ENCODE measurements around the gene MAPKBP1. TPM values are rescaled to one million over a fixed set of nuclear protein-coding genes. Genes with fewer than 3 reads are reported as not detected.

Gene MAPKBP1
- total RNA-seq, 4 donors from 2014 or later: 4.2 to 8.4 (median 5.4) TPM

DNA sequence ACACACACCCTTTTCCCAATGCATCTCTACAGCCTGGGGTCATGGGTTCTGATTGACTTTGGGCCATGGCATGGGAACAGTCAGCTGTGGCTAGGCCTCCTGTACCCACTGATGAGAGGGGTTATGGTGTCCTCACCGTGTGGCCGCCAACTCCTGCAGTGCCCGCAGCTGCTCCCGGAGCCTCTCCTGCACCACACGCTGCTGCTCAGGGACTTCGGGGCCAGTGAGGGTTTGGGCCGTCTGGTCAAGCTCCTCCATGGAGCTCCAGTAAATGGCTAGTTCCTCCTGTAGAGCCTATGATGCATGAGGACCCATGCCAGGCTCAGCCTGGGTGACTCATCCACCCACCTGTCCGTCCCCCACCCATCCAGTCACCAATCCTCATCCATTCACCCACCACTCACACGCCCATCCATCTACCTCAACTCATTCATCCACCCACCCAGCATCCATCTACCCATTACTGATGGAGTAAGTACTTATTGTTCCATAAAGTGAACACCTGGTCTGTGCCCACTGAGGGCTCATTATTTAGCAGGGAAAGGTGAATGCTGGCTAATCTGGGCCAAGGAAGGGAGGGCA lies 98.0 kb downstream of the MAPKBP1 start:
- no peak overlapping the region for H3K4me3 ChIP-seq
- intact Hi-C loops (cut with DNase I; ENCODE audit: low total_unique reads) (no loop called here), in situ Hi-C loops (cut with MboI; ENCODE audit: low sequenced_read_pairs in 4 of 4) (no loop called here)
- H3K27me3 ChIP-seq: no peaks in the 10 kb centered on the region
- TF ChIP-seq POLR2A (IDR thresholded peaks at IDR 0.05): no peak
- TF ChIP-seq, protein P1, sequence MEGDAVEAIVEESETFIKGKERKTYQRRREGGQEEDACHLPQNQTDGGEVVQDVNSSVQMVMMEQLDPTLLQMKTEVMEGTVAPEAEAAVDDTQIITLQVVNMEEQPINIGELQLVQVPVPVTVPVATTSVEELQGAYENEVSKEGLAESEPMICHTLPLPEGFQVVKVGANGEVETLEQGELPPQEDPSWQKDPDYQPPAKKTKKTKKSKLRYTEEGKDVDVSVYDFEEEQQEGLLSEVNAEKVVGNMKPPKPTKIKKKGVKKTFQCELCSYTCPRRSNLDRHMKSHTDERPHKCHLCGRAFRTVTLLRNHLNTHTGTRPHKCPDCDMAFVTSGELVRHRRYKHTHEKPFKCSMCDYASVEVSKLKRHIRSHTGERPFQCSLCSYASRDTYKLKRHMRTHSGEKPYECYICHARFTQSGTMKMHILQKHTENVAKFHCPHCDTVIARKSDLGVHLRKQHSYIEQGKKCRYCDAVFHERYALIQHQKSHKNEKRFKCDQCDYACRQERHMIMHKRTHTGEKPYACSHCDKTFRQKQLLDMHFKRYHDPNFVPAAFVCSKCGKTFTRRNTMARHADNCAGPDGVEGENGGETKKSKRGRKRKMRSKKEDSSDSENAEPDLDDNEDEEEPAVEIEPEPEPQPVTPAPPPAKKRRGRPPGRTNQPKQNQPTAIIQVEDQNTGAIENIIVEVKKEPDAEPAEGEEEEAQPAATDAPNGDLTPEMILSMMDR (IDR thresholded peaks at IDR 0.05 in 4 of 5, conservative IDR thresholded peaks at IDR 0.05 in 1 of 5): no peak
- no peak overlapping the region for H3K27ac ChIP-seq
- no peak for DNase-seq
- ATAC-seq: no peak
- no peaks in the 10 kb centered on the region for H3K9me3 ChIP-seq
- no peaks in the 10 kb centered on the region for H3K36me3 ChIP-seq
- H3K4me1 ChIP-seq: no peaks in the 10 kb centered on the region

DNA sequence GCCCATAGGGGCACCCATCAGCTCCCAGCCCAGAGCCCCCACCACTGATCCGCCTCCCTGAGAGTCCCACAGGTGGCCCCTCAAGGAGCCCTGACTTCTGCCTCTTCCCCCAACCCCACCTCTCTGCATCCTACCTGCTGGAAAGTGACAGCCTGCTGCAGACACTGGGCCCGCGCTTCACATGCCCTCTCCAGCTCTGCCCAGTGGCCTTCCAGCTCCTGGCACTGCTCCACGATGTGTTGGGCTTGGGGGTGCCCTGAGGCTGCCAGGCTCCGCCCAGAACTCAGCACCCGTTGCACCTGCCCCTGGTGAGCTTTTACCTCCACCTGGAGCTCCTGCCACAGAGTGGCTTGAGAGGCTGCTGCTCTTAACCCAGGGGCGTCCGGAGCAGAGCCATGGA lies 99.4 kb downstream of the MAPKBP1 start:
- Histone ChIP-seq H3K36me3 (no peaks in the 10 kb centered on the region), H3K4me3 (no peak overlapping the region), H3K27me3 (no peaks in the 10 kb centered on the region), H3K4me1 (peaks cover 0 to 3% of the 10 kb centered on the region in 2 donors), H3K9me3 (no peaks in the 10 kb centered on the region), H3K27ac (no peak overlapping the region)
- TF ChIP-seq, protein P1 (IDR thresholded peaks at IDR 0.05 in 4 of 5, conservative IDR thresholded peaks at IDR 0.05 in 1 of 5): no peak
- no peak for TF ChIP-seq POLR2A (IDR thresholded peaks at IDR 0.05)
- in situ Hi-C loops (cut with MboI; ENCODE audit: low sequenced_read_pairs in 4 of 4) (no loop called here), intact Hi-C loops (cut with DNase I; ENCODE audit: low total_unique reads) (no loop called here)
- no peak for DNase-seq
- ATAC-seq: no peak

DNA sequence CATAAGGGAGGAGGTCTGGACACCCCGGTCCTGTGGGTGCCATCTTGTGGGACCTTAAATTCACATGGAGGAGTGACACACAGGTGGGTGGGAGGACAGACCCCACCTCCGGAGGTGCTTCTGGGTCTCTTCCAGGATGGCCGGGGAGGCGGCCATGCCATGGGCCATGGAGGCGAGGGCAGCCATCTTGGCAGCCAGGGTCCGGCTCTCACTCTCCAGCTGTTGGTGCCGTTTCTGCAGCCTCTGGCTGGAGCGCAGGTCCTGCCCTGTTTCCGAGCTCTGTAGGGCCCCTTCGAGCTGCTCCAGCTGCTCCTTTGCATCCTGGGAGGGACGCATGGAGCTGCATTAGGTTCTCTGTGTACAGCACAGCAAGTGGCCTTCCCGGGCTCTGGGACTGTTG lies 100.5 kb downstream of the MAPKBP1 start:
- in situ Hi-C loops (cut with MboI; ENCODE audit: low sequenced_read_pairs in 4 of 4): no loop called here

DNA sequence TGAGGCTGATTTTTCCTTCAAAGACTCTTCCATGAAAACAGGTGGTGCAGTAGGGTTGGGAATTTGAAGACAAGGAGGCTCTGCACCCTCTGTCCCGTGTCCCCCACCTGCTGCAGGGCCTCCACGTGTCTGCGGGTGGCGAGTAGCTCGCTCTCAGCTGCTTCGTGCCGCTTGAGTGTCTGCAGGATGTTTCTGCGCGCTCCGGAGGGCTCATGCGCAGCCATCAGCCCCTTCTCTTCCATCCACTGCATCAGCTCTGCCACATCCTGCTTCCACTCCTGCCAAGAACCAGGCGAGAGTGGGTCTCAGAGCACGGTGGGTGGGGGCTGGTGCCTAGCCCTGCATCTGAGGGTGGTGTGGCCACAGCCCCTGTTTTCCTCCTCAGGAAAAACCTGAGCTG lies 101.7 kb downstream of the MAPKBP1 start:
- Histone ChIP-seq H3K27me3 (no peaks in the 10 kb centered on the region), H3K27ac (no peak overlapping the region), H3K36me3 (no peaks in the 10 kb centered on the region), H3K4me3 (no peak overlapping the region), H3K9me3 (no peaks in the 10 kb centered on the region), H3K4me1 (peaks cover 0 to 3% of the 10 kb centered on the region in 2 donors)
- ATAC-seq (no peak), DNase-seq (no peak)
- in situ Hi-C loops (cut with MboI; ENCODE audit: low sequenced_read_pairs in 4 of 4) (no loop called here), intact Hi-C loops (cut with DNase I; ENCODE audit: low total_unique reads) (no loop called here)
- TF ChIP-seq, protein P1 (IDR thresholded peaks at IDR 0.05 in 4 of 5, conservative IDR thresholded peaks at IDR 0.05 in 1 of 5): no peak
- TF ChIP-seq POLR2A (IDR thresholded peaks at IDR 0.05): no peak

More for the DNA sequence above, 100.5 kb downstream of the MAPKBP1 start:
- Histone ChIP-seq H3K4me1 (peaks cover 0 to 3% of the 10 kb centered on the region in 2 donors), H3K27ac (no peak overlapping the region), H3K36me3 (no peaks in the 10 kb centered on the region), H3K9me3 (no peaks in the 10 kb centered on the region), H3K27me3 (no peaks in the 10 kb centered on the region), H3K4me3 (no peak overlapping the region)
- ATAC-seq (no peak), DNase-seq (no peak)
- TF ChIP-seq POLR2A (IDR thresholded peaks at IDR 0.05): no peak
- TF ChIP-seq, protein P1 (IDR thresholded peaks at IDR 0.05 in 4 of 5, conservative IDR thresholded peaks at IDR 0.05 in 1 of 5): no peak
- intact Hi-C loops (cut with DNase I; ENCODE audit: low total_unique reads): no loop called here

DNA sequence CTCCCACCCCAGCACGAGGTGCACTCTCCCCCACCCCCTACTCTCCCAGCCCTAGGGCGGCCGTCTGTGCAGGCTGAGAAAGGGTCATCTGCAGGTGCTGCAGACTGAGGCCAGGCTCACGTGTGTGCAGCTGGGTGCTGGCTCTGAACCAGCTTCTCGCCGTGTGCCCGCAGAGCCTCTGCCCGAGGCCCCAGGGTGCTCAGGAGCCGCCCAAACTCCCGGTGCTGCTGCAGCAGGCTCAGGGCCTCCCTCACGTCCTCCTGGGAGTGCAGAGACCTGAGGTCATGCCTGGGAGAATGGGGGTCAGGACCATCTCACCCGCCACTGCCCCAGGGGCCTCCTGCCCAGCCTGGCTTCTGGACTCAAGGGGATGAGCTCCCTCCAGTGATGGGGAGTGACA lies 102.4 kb downstream of the MAPKBP1 start:
- ATAC-seq (no peak), DNase-seq (no peak)
- Histone ChIP-seq H3K36me3 (no peaks in the 10 kb centered on the region), H3K9me3 (no peaks in the 10 kb centered on the region), H3K4me3 (no peak overlapping the region), H3K27me3 (no peaks in the 10 kb centered on the region), H3K27ac (no peak overlapping the region), H3K4me1 (peaks cover 2 to 3% of the 10 kb centered on the region in 2 donors)
- in situ Hi-C loops (cut with MboI; ENCODE audit: low sequenced_read_pairs in 4 of 4): no loop called here
- TF ChIP-seq, protein P1 (IDR thresholded peaks at IDR 0.05 in 4 of 5, conservative IDR thresholded peaks at IDR 0.05 in 1 of 5): no peak
- TF ChIP-seq POLR2A (IDR thresholded peaks at IDR 0.05): no peak
- intact Hi-C loops (cut with DNase I; ENCODE audit: low total_unique reads): no loop called here
